ENCODE results near the gene TMSB4X. TPM values are rescaled to one million over a fixed set of nuclear protein-coding genes. Genes with fewer than 3 reads are reported as not detected.
"Not testable (repeated sequence)": the region's sequence is repeated elsewhere in the genome, so short reads cannot be mapped to it uniquely, and the experiment has no call there.

Gene TMSB4X
- total RNA-seq (2014; rRNA removed; shearing (Covaris generic); ENCODE audit: low replicate concordance) = 1,177 and 1,592 TPM in 2 replicates

GRCh38 chrX:12974796-12975669 lies at the start of gene TMSB4X:
Gene TMSB4X, plus strand, starts transcription at chrX:12975110.
- Histone ChIP-seq H3K36me3 (peaks cover 25% of the 10 kb centered on the region), H3K4me3 (peak within 1 kb of the TSS; percentile 96), H3K27me3 (no peaks in the 10 kb centered on the region), H3K9me3 (no peaks in the 10 kb centered on the region)
- DNase-seq = peak; percentile 89

GRCh38 chrX:12929701-12930100 lies 45.2 kb upstream of the TMSB4X start:
- Histone ChIP-seq H3K9me3 (no peaks in the 10 kb centered on the region), H3K36me3 (no peaks in the 10 kb centered on the region), H3K27me3 (no peaks in the 10 kb centered on the region), H3K4me3 (no peak overlapping the region)
- no peak for DNase-seq

- no peak for DNase-seq
- no peaks in the 10 kb centered on the region for H3K36me3 ChIP-seq
- no peaks in the 10 kb centered on the region for H3K9me3 ChIP-seq
- H3K4me3 ChIP-seq = no peak overlapping the region
- no peaks in the 10 kb centered on the region for H3K27me3 ChIP-seq
Observed at GRCh38 chrX:12930150-12930549, 44.8 kb upstream of the TMSB4X start.

GRCh38 chrX:12932244-12932643 lies 42.7 kb upstream of the TMSB4X start:
- H3K9me3 ChIP-seq = peaks cover 2% of the 10 kb centered on the region; the same call in 1 of the 2 replicates
- no peaks in the 10 kb centered on the region for H3K36me3 ChIP-seq
- H3K27me3 ChIP-seq = no peaks in the 10 kb centered on the region
- DNase-seq = no peak
- no peak overlapping the region for H3K4me3 ChIP-seq

GRCh38 chrX:12934850-12935249 lies 40.1 kb upstream of the TMSB4X start:
- DNase-seq = no peak
- no peaks in the 10 kb centered on the region for H3K27me3 ChIP-seq
- H3K4me3 ChIP-seq = no peak overlapping the region
- peaks cover 2% of the 10 kb centered on the region; the same call in 1 of the 2 replicates for H3K9me3 ChIP-seq
- no peaks in the 10 kb centered on the region for H3K36me3 ChIP-seq

- no peaks in the 10 kb centered on the region for H3K27me3 ChIP-seq
- DNase-seq = no peak
- no peak overlapping the region for H3K4me3 ChIP-seq
- H3K36me3 ChIP-seq = no peaks in the 10 kb centered on the region
- H3K9me3 ChIP-seq = peaks cover 2% of the 10 kb centered on the region; the same call in 1 of the 2 replicates
Observed at GRCh38 chrX:12936947-12937346, 38.0 kb upstream of the TMSB4X start.

- not testable (repeated sequence) for H3K27me3 ChIP-seq, H3K36me3 ChIP-seq, H3K4me3 ChIP-seq, DNase-seq, H3K9me3 ChIP-seq
Observed at GRCh38 chrX:12940471-12940870, 34.4 kb upstream of the TMSB4X start.

GRCh38 chrX:12943592-12943991 lies 31.3 kb upstream of the TMSB4X start:
- not testable (repeated sequence) for H3K4me3 ChIP-seq, H3K9me3 ChIP-seq, H3K36me3 ChIP-seq, H3K27me3 ChIP-seq, DNase-seq

GRCh38 chrX:12944452-12944851 lies 30.5 kb upstream of the TMSB4X start:
- not testable (repeated sequence) for H3K36me3 ChIP-seq, DNase-seq, H3K4me3 ChIP-seq, H3K9me3 ChIP-seq, H3K27me3 ChIP-seq

- Histone ChIP-seq H3K4me3 (no peak overlapping the region), H3K27me3 (no peaks in the 10 kb centered on the region), H3K9me3 (no peaks in the 10 kb centered on the region), H3K36me3 (no peaks in the 10 kb centered on the region)
- DNase-seq = no peak
Observed at GRCh38 chrX:12945494-12945893, 29.4 kb upstream of the TMSB4X start.

- DNase-seq = no peak
- H3K4me3 ChIP-seq = no peak overlapping the region
- H3K27me3 ChIP-seq = no peaks in the 10 kb centered on the region
- H3K36me3 ChIP-seq = no peaks in the 10 kb centered on the region
- H3K9me3 ChIP-seq = no peaks in the 10 kb centered on the region
Observed at GRCh38 chrX:12946406-12946805, 28.5 kb upstream of the TMSB4X start.

- Histone ChIP-seq H3K27me3 (no peaks in the 10 kb centered on the region), H3K4me3 (no peak overlapping the region), H3K9me3 (no peaks in the 10 kb centered on the region), H3K36me3 (no peaks in the 10 kb centered on the region)
- peak; percentile 64 for DNase-seq
Observed at GRCh38 chrX:12946838-12947544, 27.9 kb upstream of the TMSB4X start.

- DNase-seq = no peak
- Histone ChIP-seq H3K4me3 (no peak overlapping the region), H3K36me3 (no peaks in the 10 kb centered on the region), H3K27me3 (no peaks in the 10 kb centered on the region), H3K9me3 (no peaks in the 10 kb centered on the region)
Observed at GRCh38 chrX:12947545-12948235, 27.2 kb upstream of the TMSB4X start.

- Histone ChIP-seq H3K9me3 (no peaks in the 10 kb centered on the region), H3K36me3 (no peaks in the 10 kb centered on the region), H3K4me3 (no peak overlapping the region), H3K27me3 (no peaks in the 10 kb centered on the region)
- no peak for DNase-seq
Observed at GRCh38 chrX:12948495-12948894, 26.4 kb upstream of the TMSB4X start.

- Histone ChIP-seq H3K36me3 (no peaks in the 10 kb centered on the region), H3K4me3 (no peak overlapping the region), H3K9me3 (no peaks in the 10 kb centered on the region), H3K27me3 (no peaks in the 10 kb centered on the region)
- no peak for DNase-seq
Observed at GRCh38 chrX:12949205-12949926, 25.5 kb upstream of the TMSB4X start.

- DNase-seq = peak; percentile 58
Observed at GRCh38 chrX:12949927-12950656, 24.8 kb upstream of the TMSB4X start.

More at GRCh38 chrX:12949927-12950656, 24.8 kb upstream of the TMSB4X start:
- H3K27me3 ChIP-seq = no peaks in the 10 kb centered on the region
- H3K4me3 ChIP-seq = no peak overlapping the region
- H3K9me3 ChIP-seq = no peaks in the 10 kb centered on the region
- no peaks in the 10 kb centered on the region for H3K36me3 ChIP-seq
